ENCODE data around the gene HYOU1.
"Not testable (repeated sequence)": the region's sequence is repeated elsewhere in the genome, so short reads cannot be mapped to it uniquely, and the experiment has no call there.

The HYOU1 gene

DNA sequence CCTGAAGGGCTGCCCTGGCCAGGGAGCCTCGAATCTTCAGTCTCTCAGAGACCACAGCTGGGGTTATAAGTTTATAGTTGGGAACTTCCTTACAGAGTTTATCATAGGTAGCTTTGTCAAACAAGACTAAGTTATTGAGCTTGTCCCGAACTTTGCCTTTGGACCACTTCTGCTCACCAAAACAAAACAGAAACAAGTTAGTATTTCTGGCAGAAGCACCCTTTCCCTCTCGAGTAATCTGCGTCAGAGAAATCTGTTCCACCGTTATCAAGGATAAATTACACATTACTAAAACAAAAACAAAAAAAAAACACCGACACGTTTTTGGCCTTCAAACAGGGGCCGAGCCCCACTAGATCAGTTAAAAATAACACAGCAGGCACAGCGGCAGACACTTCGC lies 39.6 kb downstream of the HYOU1 start:
- not testable (repeated sequence) for DNase-seq

DNA sequence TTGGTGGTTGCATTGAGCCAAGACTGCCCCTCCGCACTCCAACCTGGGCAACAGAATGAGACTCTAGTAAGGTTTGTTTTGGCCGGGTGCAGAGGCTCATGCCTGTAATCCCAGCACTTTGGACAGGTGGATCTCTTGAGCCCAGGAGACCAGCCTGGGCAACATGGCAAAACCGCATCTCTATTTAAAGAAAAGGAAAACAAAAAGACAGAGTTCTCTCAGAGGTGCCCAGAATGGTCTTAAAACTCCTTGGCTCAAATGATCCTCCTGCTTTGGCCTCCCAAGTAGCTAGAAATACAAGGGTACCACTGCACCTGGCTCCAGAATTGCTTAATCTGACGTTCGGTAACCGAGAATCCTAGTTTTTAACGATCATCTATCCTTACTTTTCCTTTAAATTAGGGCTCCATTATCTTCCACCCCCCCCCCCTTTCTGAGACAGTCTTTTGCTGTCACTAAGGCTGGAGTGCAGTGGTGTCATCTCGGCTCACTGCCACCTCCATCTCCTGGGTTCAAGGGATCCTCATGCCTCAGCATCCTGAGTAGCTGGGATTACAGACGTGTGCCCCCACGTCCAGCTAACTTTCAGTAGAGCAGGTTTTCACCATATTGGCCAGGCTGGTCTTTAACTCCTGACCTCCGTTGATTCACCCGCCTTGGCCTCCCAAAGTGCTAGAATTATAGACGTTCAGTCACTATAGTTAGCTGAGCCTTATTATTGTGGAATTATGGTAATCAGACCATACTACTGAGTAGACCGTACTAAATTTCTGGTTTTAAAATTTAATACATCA lies 40.6 kb downstream of the HYOU1 start:
- no peak for DNase-seq

DNA sequence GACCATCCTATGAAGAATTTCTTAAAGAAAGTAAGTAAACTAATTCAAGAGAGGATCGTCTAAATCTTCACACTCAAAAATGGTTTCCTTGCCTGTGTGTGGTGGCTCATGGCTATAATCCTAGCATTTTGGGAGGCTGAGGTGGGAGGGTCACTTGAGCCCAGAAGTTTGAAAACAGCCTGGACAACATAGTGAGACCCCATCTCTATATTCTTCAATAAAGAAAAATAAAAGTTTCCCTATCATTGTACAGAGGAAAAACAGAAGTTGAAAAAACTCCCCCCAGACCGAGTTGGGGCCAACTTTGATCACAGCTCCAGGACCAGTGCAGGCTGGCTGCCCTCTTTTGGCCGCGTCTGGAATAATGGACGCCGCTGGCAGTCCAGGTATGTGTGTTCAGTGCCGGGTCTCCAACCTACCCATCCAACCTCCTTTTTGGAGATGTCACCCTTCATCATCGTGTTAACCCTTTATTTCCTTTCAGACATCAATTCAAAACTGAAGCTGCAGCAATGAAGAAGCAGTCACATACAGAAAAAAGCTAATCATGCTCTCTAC lies 41.9 kb downstream of the HYOU1 start:
- DNase-seq = no peak

DNA sequence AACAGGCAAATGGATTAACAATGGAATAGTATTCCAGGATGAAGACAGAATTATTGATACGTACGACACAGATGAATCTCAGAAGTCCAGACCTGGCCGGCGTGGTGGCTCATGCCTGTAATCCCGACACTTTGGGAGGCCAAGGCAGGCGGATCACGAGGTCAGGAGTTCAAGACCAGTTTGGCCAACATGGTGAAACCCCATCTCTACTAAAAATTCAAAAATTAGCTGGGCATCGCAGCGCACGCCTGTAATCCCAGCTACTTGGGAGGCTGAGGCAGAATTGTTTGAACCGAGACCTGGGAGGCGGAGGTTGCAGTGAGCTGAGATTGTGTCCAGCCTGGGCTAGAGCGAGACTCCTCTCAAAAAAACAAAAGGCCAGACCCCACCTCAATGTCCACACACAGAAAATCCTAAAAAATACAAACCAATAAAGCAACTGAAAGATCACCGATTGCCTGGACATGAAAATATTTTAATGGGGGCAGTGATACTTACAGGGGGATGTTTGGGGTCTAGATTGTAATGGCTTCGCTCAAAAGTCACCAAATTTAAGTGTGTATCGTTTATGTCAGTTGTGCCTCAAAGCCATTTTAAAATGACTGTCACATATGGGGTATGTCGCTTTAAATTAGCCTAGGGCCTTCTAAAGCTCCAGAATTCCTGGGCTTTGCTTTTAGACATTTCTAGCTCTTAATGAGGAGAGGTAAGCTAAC lies 42.6 kb downstream of the HYOU1 start:
- DNase-seq = no peak

DNA sequence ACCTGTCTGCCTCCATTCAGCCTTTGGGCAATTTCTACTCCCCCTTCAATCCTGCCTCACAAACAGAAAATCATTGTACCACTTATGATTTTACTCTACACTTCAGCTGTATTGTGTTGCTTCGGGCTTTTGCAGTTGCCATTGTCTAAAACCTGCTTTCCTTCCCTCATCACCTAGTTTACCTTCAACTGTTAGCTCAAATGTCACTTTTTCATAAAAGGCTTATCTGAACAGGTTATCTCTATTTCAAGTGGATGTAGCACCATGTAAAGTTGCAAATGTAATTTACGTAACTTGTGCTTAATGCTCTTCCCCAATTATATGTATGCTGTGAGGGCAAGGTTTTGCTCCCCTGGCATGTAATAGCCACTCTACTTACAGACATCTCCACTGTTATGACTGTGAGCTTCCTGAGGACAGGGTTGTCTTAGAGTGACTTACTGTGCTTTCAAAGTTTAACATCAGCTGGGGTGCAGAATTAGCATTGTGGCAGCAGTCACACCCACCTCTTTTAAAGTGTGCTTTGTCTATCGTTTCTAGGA lies 44.3 kb downstream of the HYOU1 start:
- no peak for DNase-seq

DNA sequence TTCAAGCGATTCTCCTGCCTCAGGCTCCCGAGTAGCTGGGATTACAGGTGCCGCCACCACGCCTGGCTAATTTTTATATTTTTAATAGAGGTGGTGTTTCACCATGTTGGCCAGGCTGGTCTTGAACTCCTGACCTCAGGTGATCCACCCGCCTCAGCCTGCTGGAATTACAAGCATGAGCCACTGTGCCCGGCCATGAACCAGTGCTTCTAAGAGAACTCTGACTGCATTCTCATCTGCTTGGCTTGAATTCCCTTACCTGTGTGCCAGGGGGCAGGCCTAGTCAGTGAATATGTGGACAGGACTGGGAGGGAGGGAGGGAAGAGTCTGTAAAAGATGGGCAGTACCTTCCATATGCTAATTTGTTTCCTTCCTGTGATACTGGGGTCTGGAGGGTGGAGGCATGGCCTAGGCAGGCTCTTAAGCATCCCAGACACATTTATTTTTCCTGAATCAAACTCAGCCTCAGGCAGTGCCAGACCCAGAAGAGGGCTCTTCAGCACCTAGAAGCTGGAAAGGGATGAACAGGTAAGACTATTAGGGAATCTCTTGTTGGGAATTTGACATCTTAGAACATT lies 45.4 kb downstream of the HYOU1 start:
- DNase-seq = no peak

DNA sequence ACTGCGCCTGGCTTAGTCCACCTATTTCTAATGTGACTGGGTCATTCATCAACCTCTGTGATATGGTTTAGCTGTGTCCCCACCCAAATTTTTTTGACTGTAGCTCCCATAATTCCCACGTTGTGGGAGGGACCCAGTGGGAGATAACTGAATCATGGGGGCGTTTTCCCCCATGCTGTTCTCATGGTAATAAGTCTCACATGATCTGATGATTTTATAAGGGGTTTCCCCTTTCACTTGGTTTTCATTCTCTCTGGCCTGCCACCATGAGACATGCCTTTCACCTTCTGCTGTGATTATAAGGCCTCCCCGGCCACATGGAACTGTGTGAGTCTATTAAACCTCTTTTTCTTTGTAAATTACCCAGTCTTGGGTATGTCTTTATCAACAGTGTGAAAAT lies 50.3 kb downstream of the HYOU1 start:
- DNase-seq = no peak

DNA sequence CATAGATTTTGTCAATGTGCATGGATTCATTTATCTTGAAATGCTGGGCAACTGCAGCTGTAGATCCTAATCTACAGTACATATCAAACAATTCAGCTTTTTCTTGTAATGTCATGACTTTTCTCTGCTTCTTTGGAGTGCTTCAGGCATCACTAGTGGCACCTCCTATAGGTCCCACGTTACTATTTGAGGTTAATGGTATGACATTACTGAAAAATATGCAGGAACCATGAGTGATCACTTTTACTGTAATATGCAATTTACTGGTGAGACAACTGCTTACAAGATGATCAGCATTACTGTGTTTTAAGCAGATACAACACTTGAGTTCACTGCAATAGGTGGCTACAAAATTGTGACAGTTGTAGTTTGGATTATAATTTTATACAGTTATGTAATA lies 56.1 kb downstream of the HYOU1 start:
- DNase-seq = no peak

DNA sequence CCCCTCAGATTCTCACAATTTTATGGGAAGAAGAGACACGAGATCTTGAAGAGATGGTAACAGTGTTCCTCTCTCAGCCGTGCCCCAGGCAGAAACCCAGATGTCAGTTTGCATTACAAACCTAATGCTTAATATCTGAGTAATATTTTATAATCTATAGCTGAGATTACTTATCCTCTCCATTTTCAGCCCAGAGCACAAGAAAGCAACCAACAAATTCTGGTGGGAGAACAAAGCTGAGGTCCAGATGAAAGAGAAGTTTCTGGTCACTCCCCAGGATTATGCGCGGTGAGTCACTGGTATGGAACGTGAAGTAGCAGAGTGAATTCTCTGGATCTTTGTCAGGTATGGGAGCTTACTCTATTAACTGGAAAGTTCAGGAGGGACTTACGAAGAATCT lies 58.2 kb downstream of the HYOU1 start:
- no peak for DNase-seq

DNA sequence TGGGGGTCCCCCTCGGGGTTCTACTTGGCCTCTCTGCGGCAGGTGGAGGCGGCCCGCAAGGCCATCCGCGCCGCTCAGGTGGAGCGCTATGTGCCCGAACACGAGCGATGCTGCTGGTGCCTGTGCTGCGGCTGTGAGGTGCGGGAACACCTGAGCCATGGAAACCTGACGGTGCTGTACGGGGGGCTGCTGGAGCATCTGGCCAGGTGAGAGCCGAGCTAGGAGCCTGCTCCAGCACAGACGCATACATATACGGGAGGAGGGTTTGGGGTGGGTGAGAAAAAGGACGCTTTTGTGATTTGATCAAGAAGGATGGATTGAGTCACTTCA lies 58.7 kb downstream of the HYOU1 start:
- no peak for DNase-seq

DNA sequence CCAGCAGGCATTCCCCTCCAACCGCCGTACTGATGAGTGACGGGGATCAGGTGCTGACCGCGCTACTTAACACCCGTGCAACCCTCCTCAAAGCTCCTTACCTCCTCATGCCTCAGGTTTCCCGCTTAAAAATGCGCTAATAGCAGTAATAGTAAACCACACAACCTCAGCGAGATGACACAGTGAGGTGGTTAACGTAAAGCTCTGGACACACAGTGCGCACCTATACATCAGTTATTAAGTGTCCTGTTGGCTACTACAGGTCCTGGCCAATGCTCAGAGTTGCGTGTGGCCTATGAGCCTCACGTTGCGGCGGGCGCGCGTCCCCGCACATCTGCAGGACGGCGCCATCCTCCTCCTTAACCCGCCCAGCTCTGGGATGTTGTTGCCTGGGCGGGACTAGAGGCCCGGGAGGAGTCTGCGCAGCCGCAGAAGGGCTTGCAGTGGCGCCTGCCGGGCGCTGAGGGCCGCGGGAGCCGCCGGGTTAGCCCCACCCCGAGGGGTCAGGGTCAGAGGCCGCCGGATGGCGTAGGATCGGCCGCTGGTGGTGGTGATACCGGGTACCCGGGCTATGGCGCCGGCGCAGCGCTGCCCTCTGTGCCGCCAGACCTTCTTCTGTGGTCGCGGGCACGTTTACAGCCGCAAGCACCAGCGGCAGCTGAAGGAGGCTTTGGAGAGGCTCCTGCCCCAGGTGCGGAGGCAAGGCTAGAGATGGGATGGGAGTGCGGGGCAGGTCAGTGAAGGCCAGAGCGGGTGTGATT lies 59.2 kb downstream of the HYOU1 start, which contains the start of gene CENATAC:
Gene CENATAC (plus strand): TSS at position 512 of the 761 bp plus-strand sequence. CDS start 60 bp downstream, at position 572.
- DNase-seq = peak; percentile 64

DNA sequence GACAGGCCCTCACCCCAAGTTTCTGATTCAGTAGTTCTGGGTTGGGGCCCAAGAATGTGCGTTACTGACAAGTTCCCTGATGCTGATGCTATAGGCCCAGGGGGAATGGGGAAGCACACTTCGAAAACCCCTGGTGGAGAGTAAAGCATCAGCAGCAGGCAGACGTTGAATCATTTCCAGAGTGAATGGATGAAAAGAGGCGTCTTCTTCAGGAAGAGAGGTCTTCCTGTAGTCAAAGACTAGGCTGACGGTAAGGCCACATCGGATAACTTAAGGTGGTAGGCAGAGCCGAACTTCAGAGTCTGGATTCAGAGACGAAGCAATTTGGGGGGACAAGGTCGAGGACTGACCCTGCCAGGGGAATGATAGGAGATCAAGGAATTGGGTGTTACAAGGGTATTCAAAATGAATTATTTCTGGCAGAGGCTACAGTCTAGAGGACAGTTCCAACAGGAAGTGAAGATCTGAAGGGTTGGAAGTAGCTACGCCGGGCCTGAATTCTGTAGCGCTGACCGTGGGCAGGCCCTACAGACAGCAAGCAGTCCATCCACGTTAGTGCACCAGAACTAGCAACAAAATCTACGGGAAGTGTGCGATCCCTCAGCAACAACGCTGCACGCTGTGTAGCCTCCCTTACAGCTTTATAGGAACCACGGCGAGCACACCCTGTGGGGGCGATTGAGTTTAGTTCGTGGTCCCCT lies 59.9 kb downstream of the HYOU1 start:
- DNase-seq = no peak

Measured in DMS 273 treated with DMSO at 0.1 percent for 48 hours (cell line).